GM12891 (cell line): ENCODE results near the gene TAF4.
"Not testable (repeated sequence)": the region's sequence is repeated elsewhere in the genome, so short reads cannot be mapped to it uniquely, and the experiment has no call there.

Source experiments
- DNase-seq: peaks from one replicate; pipeline ENCODE4 v3.0.0; 2011; ENCODE audit warnings: low spot score; ENCODE audit not compliant: insufficient read length
- FAIRE-seq: peaks from 2 replicates; lab custom pipeline; 2011; peaks lifted over from hg19 to GRCh38; lab: Jason Lieb, UNC
- PAX5 ChIP-seq: IDR thresholded peaks from 2 replicates; pipeline ENCODE4 v1.6.1; 2011; ENCODE audit warnings: low read length, moderate library complexity, mild to moderate bottlenecking; ENCODE audit not compliant: insufficient read depth, severe bottlenecking
- POLR2A ChIP-seq: IDR thresholded peaks from 2 replicates; pipeline ENCODE4 v1.6.1; 2011; ENCODE audit warnings: low read depth, low read length, control low read depth
- POLR2AphosphoS5 ChIP-seq: IDR thresholded peaks from 2 replicates; pipeline ENCODE4 v1.6.1; 2011; ENCODE audit warnings: low read depth, low read length, control low read depth
- POU2F2 ChIP-seq: IDR thresholded peaks from 2 replicates; pipeline ENCODE4 v1.6.1; 2011; ENCODE audit warnings: low read depth, mild to moderate bottlenecking, control low read depth, low read length, moderate library complexity
- SPI1 ChIP-seq: IDR thresholded peaks from 2 replicates; pipeline ENCODE4 v1.6.1; 2011; ENCODE audit warnings: low read depth, low read length, control low read depth
- TAF1 ChIP-seq: IDR thresholded peaks from 2 replicates; pipeline ENCODE4 v1.6.1; 2011; ENCODE audit warnings: low read depth, low read length, control low read depth

Gene TAF4

GRCh38 chr20:61953037-61954021, 112.4 kb downstream of the TAF4 start:
- DNase-seq (no peak), FAIRE-seq (no peak)

GRCh38 chr20:61951695-61952533, 113.8 kb downstream of the TAF4 start:
- no peak for FAIRE-seq
- TF ChIP-seq POLR2AphosphoS5 (no peak), TAF1 (no peak), PAX5 (no peak), POU2F2 (no peak), SPI1 (no peak), POLR2A (no peak)
- no peak for DNase-seq

More at GRCh38 chr20:61953037-61954021, 112.4 kb downstream of the TAF4 start:
- no peak for TF ChIP-seq POLR2A
- TF ChIP-seq PAX5, result no peak
- TF ChIP-seq TAF1, result no peak
- TF ChIP-seq SPI1, result no peak
- TF ChIP-seq POU2F2, result no peak

GRCh38 chr20:61950641-61951071, 115.0 kb downstream of the TAF4 start:
- DNase-seq, result no peak
- no peak for FAIRE-seq
- TF ChIP-seq PAX5 (no peak), POU2F2 (no peak), POLR2AphosphoS5 (no peak), TAF1 (no peak), POLR2A (no peak), SPI1 (no peak)

- no peak for TF ChIP-seq PAX5
- no peak for TF ChIP-seq SPI1
- TF ChIP-seq TAF1, result no peak
- TF ChIP-seq POLR2A, result no peak
- no peak for TF ChIP-seq POU2F2
- no peak for TF ChIP-seq POLR2AphosphoS5
- no peak for FAIRE-seq
Measured at GRCh38 chr20:61949714-61950640, 115.7 kb downstream of the TAF4 start.

GRCh38 chr20:61949363-61949713, 116.3 kb downstream of the TAF4 start:
- no peak for FAIRE-seq
- TF ChIP-seq POLR2A (no peak), PAX5 (no peak), TAF1 (no peak), POU2F2 (no peak), POLR2AphosphoS5 (no peak), SPI1 (no peak)
- DNase-seq, result no peak

More at GRCh38 chr20:61949714-61950640, 115.7 kb downstream of the TAF4 start:
- no peak for DNase-seq

GRCh38 chr20:61948586-61949362, 116.9 kb downstream of the TAF4 start:
- DNase-seq (no peak), FAIRE-seq (no peak)
- TF ChIP-seq POLR2AphosphoS5, result no peak
- no peak for TF ChIP-seq POLR2A
- TF ChIP-seq SPI1, result no peak
- TF ChIP-seq TAF1, result no peak
- no peak for TF ChIP-seq POU2F2
- TF ChIP-seq PAX5, result no peak

GRCh38 chr20:61948056-61948455, 117.6 kb downstream of the TAF4 start:
- FAIRE-seq, DNase-seq: not testable (repeated sequence)

- DNase-seq, FAIRE-seq: not testable (repeated sequence)
Measured at GRCh38 chr20:61945495-61945894, 120.2 kb downstream of the TAF4 start.

GRCh38 chr20:61944967-61945366, 120.7 kb downstream of the TAF4 start:
- not testable (repeated sequence) for FAIRE-seq, DNase-seq
